ENCODE results near the gene FMNL2. TPM values are rescaled to one million over a fixed set of nuclear protein-coding genes. Genes with fewer than 3 reads are reported as not detected.

FMNL2 gene
- total RNA-seq, 1 experiment from 2014 or later = 38.2 TPM

GRCh38 chr2:152456262-152456661 lies 121.3 kb downstream of the FMNL2 start:
- BruUV-seq (replicated peaks) = no TSS peak
- POLR2A ChIA-PET = no interaction called here
- Histone ChIP-seq H3K36me3 (ENCODE audit: control insufficient read depth, insufficient read depth, low read length) (no peaks in the 10 kb centered on the region), H3K4me1 (no peaks in the 10 kb centered on the region), H3K27me3 (replicated peaks; ENCODE audit: control insufficient read depth, insufficient read depth, low read length) (no peaks in the 10 kb centered on the region), H3K9me3 (no peaks in the 10 kb centered on the region), H3K4me3 (ENCODE audit: low read depth, low read length) (no peak overlapping the region)
- no peaks in the 10 kb centered on the region for H3K9me3 Mint-ChIP-seq (ENCODE audit: unreplicated experiment)
- H3K27me3 Mint-ChIP-seq (ENCODE audit: insufficient read depth, unreplicated experiment) = no peaks in the 10 kb centered on the region
- no peak for TF ChIP-seq CTCF (IDR thresholded peaks at IDR 0.05; ENCODE audit: insufficient read depth in 1 of 2, low read depth in 1 of 2, low read length in 1 of 2, severe bottlenecking in 1 of 2, unreplicated experiment in 1 of 2)
- peaks cover 10% of the 10 kb centered on the region for H3K36me3 Mint-ChIP-seq (ENCODE audit: insufficient read depth, unreplicated experiment)
- H3K27ac Mint-ChIP-seq (ENCODE audit: unreplicated experiment) = no peak overlapping the region
- H3K4me3 Mint-ChIP-seq (ENCODE audit: unreplicated experiment) = no peak overlapping the region
- DNase-seq = no peak
- intact Hi-C loops (cut with micrococcal nuclease; ENCODE audit: unreplicated experiment) = no loop called here
- H3K4me1 Mint-ChIP-seq (ENCODE audit: low read depth, unreplicated experiment) = peaks cover 13% of the 10 kb centered on the region
- CTCF ChIA-PET = interaction anchor here (0.6 kb wide), 1 partner anchor 489 kb away, joined by 3 read pairs; no protein-coding TSS in a partner anchor

- no peak overlapping the region for H3K4me3 ChIP-seq (ENCODE audit: low read depth, low read length)
- intact Hi-C loops (cut with micrococcal nuclease; ENCODE audit: unreplicated experiment) = no loop called here
- H3K36me3 ChIP-seq (ENCODE audit: control insufficient read depth, insufficient read depth, low read length) = no peaks in the 10 kb centered on the region
- no peaks in the 10 kb centered on the region; the same call in 1 of the 2 replicates for H3K27me3 ChIP-seq (replicated peaks; ENCODE audit: control insufficient read depth, insufficient read depth, low read length)
- H3K9me3 Mint-ChIP-seq (ENCODE audit: unreplicated experiment) = no peaks in the 10 kb centered on the region
- DNase-seq = no peak
- H3K36me3 Mint-ChIP-seq (ENCODE audit: insufficient read depth, unreplicated experiment) = peaks cover 6% of the 10 kb centered on the region
- no TSS peak for BruUV-seq (replicated peaks)
- H3K4me3 Mint-ChIP-seq (ENCODE audit: unreplicated experiment) = no peak overlapping the region
- H3K27me3 Mint-ChIP-seq (ENCODE audit: insufficient read depth, unreplicated experiment) = no peaks in the 10 kb centered on the region
- CTCF ChIA-PET = no interaction called here
- no peaks in the 10 kb centered on the region for H3K4me1 ChIP-seq
- TF ChIP-seq CTCF (IDR thresholded peaks at IDR 0.05; ENCODE audit: insufficient read depth in 1 of 2, low read depth in 1 of 2, low read length in 1 of 2, severe bottlenecking in 1 of 2, unreplicated experiment in 1 of 2) = no peak
- no peaks in the 10 kb centered on the region for H3K9me3 ChIP-seq
- no peak overlapping the region for H3K27ac Mint-ChIP-seq (ENCODE audit: unreplicated experiment)
- POLR2A ChIA-PET = no interaction called here
- peaks cover 13% of the 10 kb centered on the region for H3K4me1 Mint-ChIP-seq (ENCODE audit: low read depth, unreplicated experiment)
Measured at GRCh38 chr2:152458441-152458940, 123.5 kb downstream of the FMNL2 start.

GRCh38 chr2:152459091-152459490 lies 124.1 kb downstream of the FMNL2 start:
- Mint-ChIP-seq H3K4me1 (ENCODE audit: low read depth, unreplicated experiment) (peaks cover 16% of the 10 kb centered on the region), H3K4me3 (ENCODE audit: unreplicated experiment) (no peak overlapping the region), H3K27ac (ENCODE audit: unreplicated experiment) (no peak overlapping the region), H3K36me3 (ENCODE audit: insufficient read depth, unreplicated experiment) (peaks cover 6% of the 10 kb centered on the region), H3K9me3 (ENCODE audit: unreplicated experiment) (no peaks in the 10 kb centered on the region), H3K27me3 (ENCODE audit: insufficient read depth, unreplicated experiment) (no peaks in the 10 kb centered on the region)
- CTCF ChIA-PET = no interaction called here
- TF ChIP-seq CTCF (IDR thresholded peaks at IDR 0.05; ENCODE audit: insufficient read depth in 1 of 2, low read depth in 1 of 2, low read length in 1 of 2, severe bottlenecking in 1 of 2, unreplicated experiment in 1 of 2) = no peak
- Histone ChIP-seq H3K36me3 (ENCODE audit: control insufficient read depth, insufficient read depth, low read length) (no peaks in the 10 kb centered on the region), H3K4me3 (ENCODE audit: low read depth, low read length) (no peak overlapping the region), H3K27me3 (replicated peaks; ENCODE audit: control insufficient read depth, insufficient read depth, low read length) (no peaks in the 10 kb centered on the region; the same call in 1 of the 2 replicates), H3K4me1 (no peaks in the 10 kb centered on the region), H3K9me3 (no peaks in the 10 kb centered on the region)
- POLR2A ChIA-PET = no interaction called here
- no peak for DNase-seq
- BruUV-seq (replicated peaks) = no TSS peak
- intact Hi-C loops (cut with micrococcal nuclease; ENCODE audit: unreplicated experiment) = no loop called here
